ENCODE data around the gene SLC39A11. TPM values are rescaled to one million over a fixed set of nuclear protein-coding genes. Genes with fewer than 3 reads are reported as not detected.

The SLC39A11 gene
- total and polyA plus RNA-seq, 4 donors, result 18.9 to 44.9 (median 28.2) TPM

- 97% methylated on average over 10 of the region's 10 CpGs for WGBS
- no peak overlapping the region for H3K4me3 ChIP-seq (ENCODE audit: low read depth in 1 of 3, low read length in 3 of 3)
- no peaks in the 10 kb centered on the region for H3K27me3 ChIP-seq (ENCODE audit: control insufficient read depth in 4 of 4, insufficient read depth in 4 of 4, low read length in 3 of 4)
- H3K4me1 ChIP-seq (ENCODE audit: control insufficient read depth in 4 of 4, insufficient read depth in 4 of 4, low read length in 3 of 4), result peaks cover 0 to 2% (median 1%) of the 10 kb centered on the region in 4 donors
- H3K9me3 ChIP-seq (ENCODE audit: control insufficient read depth in 4 of 4, low read length in 3 of 4), result no peaks in the 10 kb centered on the region
- H3K27ac ChIP-seq (ENCODE audit: low read depth in 1 of 2, low read length in 2 of 2), result no peak overlapping the region
- no peak overlapping the region for H3K9ac ChIP-seq (ENCODE audit: low read depth in 1 of 2, low read length in 2 of 2)
- TF ChIP-seq REST (IDR thresholded peaks at IDR 0.05) (no peak), ATF3 (IDR thresholded peaks at IDR 0.05) (no peak)
- H3K36me3 ChIP-seq (ENCODE audit: control insufficient read depth in 4 of 4, insufficient read depth in 3 of 4, low read depth in 1 of 4, low read length in 3 of 4), result peaks cover 0 to 3% (median 0%) of the 10 kb centered on the region in 4 donors
- no peak for DNase-seq (ENCODE audit: low spot score)
Measured at GRCh38 chr17:72947475-72947874, 145.0 kb downstream of the SLC39A11 start.

- H3K4me1 ChIP-seq (ENCODE audit: control insufficient read depth in 4 of 4, insufficient read depth in 4 of 4, low read length in 3 of 4), result peaks cover 0 to 2% (median 1%) of the 10 kb centered on the region in 4 donors
- no peak overlapping the region for H3K27ac ChIP-seq (ENCODE audit: low read depth in 1 of 2, low read length in 2 of 2)
- H3K9ac ChIP-seq (ENCODE audit: low read depth in 1 of 2, low read length in 2 of 2), result no peak overlapping the region
- peaks cover 0 to 3% (median 0%) of the 10 kb centered on the region in 4 donors for H3K36me3 ChIP-seq (ENCODE audit: control insufficient read depth in 4 of 4, insufficient read depth in 3 of 4, low read depth in 1 of 4, low read length in 3 of 4)
- no peaks in the 10 kb centered on the region for H3K9me3 ChIP-seq (ENCODE audit: control insufficient read depth in 4 of 4, low read length in 3 of 4)
- H3K4me3 ChIP-seq (ENCODE audit: low read depth in 1 of 3, low read length in 3 of 3), result no peak overlapping the region
- TF ChIP-seq ZBTB33 (IDR thresholded peaks at IDR 0.05) (no peak), RAD21 (IDR thresholded peaks at IDR 0.05) (no peak), EGR1 (IDR thresholded peaks at IDR 0.05; ENCODE audit: low read depth in 2 of 2) (no peak), FOXA2 (IDR thresholded peaks at IDR 0.05) (no peak), RXRA (IDR thresholded peaks at IDR 0.05) (no peak), NR2F2 (IDR thresholded peaks at IDR 0.05) (no peak), HNF4A (conservative IDR thresholded peaks at IDR 0.05) (no peak), GABPA (IDR thresholded peaks at IDR 0.05 in 1 of 2, conservative IDR thresholded peaks at IDR 0.05 in 1 of 2) (no peak), YY1 (IDR thresholded peaks at IDR 0.05) (no peak), HNF4G (IDR thresholded peaks at IDR 0.05) (no peak), ATF3 (IDR thresholded peaks at IDR 0.05) (no peak), SP1 (IDR thresholded peaks at IDR 0.05) (no peak), REST (IDR thresholded peaks at IDR 0.05) (no peak), FOXA1 (IDR thresholded peaks at IDR 0.05) (no peak), MAX (IDR thresholded peaks at IDR 0.05) (no peak), JUND (IDR thresholded peaks at IDR 0.05) (no peak), TAF1 (conservative IDR thresholded peaks at IDR 0.05) (no peak)
- 88% methylated on average over 5 of the region's 5 CpGs for WGBS
- DNase-seq (ENCODE audit: low spot score), result no peak
- no peaks in the 10 kb centered on the region for H3K27me3 ChIP-seq (ENCODE audit: control insufficient read depth in 4 of 4, insufficient read depth in 4 of 4, low read length in 3 of 4)
Measured at GRCh38 chr17:72946696-72947095, 145.8 kb downstream of the SLC39A11 start.
